NCI-H1417 (cell line): ENCODE results near the gene PATE2.

Experiments used
- DNase-seq, 3 experiments: peaks; one replicate each; lab custom pipeline; 2025; lab: John Stamatoyannopoulos, UW

PATE2 gene

GRCh38 chr11:125778728-125779127 lies at the start of gene PATE2:
Gene PATE2 (minus strand): TSS chr11:125778828. CDS start chr11:125778773, 55 bp downstream.
- no peak for DNase-seq

- no peak for DNase-seq
These were observed 29.3 kb upstream of the PATE2 start for GRCh38 chr11:125807909-125808308.

DNA sequence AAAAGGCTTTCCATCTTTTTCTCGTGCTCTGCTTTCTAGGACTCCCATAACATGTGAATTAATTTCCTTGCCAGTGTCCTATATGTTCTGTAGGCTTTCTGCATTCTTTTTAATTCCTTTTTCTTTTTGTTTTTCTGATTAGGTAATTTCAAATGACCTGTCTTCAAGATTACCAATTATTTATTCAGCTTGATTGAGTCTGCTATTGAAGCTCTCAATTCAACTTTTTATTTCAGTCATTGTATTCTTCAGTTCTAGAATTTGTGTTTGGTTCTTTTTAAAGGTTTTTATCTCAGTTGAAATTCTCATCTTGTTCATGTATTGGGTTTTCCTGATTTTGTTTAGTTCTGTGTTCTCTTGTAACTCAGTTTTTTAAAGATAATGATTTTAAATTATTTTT lies 23.8 kb upstream of the PATE2 start:
- no peak for DNase-seq

DNA sequence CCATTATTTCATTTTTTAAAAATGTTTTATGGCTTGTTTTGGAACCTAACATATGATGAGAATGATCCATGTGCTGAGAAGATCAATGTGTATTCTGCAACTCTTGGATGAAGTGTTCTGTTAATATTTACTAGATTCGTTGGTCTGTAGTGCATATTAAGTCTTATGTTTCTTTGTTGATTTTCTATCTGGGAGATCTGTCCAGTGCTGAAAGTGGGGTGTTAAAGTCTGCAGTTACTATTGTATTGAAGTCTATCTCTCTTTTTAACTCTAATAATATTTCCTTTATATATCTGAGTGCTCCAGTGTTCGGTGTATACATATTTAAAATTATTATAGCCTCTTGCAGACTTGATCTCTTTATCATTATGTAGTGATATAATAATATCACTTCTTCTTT lies 21.2 kb upstream of the PATE2 start:
- no peak for DNase-seq

GRCh38 chr11:125797641-125798040 lies 19.0 kb upstream of the PATE2 start:
- DNase-seq = no peak

GRCh38 chr11:125790825-125791224 lies 12.2 kb upstream of the PATE2 start:
- no peak for DNase-seq

DNA sequence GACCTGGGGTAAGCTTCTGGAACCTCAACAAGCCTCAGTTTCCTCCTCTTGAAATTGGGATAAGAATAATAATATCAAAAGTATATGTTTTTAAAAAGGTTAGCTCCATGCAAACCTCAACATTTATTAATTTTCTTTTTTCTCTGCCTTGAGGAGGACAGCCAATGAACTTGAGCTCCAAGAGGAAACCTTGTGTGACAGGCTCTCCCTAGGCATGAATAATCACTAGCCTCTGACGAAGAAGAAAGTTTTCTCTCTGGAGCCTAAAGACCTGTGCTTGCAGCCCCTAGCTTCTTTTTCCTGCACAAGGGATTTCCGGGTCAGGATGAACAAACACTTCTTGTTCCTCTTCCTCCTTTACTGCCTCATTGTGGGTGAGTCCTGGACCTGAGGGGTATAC lies 9.2 kb upstream of the PATE2 start, which contains the start of gene PATE3:
Gene PATE3, plus strand, starts transcription at position 301 of the 400 bp plus-strand sequence. Its CDS starts 25 bp downstream, at position 326.
- DNase-seq = no peak

DNA sequence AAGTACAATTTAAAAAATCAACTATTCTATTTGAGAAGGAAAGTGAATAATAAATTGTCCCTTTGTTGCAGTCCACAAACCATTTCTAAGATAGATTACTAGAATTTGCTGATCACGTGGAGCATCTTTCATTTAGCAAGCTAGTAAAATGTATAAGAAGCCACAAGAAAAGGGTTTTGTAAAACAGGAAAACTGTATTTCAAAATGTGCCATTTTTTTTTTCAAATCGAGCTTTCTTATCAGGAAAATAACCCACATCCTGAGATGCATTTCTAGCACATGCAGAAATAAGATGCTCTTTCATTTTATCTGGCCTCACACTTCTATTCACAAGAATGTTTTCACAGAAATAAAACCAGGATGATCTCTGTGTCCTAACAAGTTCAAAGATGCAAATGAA lies 6.0 kb upstream of the PATE2 start:
- no peak for DNase-seq

DNA sequence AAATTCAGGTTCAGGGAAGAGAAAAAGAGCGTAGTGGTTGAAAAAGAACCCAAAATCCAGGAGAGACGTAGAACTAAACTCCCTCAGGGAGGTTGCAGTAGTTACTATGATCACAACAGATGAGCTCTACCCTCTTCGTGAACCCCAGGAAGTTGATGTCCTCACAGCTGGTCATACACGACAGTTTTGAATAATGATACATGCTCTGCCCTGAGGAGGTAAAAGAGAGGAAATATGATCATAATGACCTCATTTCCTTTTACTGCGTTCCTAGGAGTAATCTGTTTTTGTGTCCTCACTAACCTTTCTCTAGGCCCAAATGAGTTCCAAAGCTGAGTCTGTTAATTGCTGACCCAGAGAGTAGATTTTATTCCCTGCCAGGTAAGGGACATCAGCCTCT lies 1.3 kb downstream of the PATE2 start:
- DNase-seq = no peak

DNA sequence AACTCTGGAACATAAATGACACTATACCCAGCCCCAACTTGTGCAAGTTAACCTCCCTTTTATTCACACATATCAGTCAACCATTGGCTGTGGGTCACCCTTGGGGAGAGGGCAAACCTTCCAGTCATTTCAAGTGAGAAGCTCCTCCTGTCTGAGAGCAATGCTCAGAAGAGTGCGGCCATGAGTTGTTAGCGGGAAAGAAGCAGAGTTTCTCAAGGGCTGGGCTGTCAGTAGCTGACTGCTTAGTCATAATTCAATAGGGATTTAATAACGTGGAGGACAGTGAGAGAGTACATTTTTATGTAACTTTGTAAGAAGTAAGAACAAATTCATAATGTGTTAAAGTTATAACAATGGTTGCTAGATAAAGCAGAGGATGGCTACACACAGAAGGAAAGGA lies 5.1 kb downstream of the PATE2 start:
- no peak for DNase-seq

GRCh38 chr11:125772834-125773505 lies 5.7 kb downstream of the PATE2 start:
- DNase-seq = no peak

- no peak for DNase-seq
These were observed 8.0 kb downstream of the PATE2 start for GRCh38 chr11:125770583-125770982.

GRCh38 chr11:125768336-125769046 lies 10.1 kb downstream of the PATE2 start:
- DNase-seq = no peak

DNA sequence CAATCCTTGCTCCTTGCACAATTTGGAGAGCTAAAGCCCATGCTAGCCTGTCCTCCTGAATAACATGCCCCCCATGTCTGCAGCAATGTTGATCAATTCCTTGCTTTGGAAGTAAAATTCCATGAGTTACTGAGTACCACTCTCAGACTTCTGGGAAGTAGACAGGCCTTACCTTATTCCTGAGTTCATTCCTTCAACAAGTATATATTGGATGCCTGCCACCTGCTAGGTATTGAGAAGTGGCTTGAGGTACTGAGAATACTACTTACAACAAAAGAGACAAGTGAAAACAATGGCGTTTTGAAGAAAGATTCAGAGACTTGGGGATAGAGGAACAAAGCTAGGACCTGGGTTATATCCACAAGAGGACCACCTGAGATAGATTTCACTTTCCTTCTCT lies 12.4 kb downstream of the PATE2 start:
- DNase-seq = no peak

DNA sequence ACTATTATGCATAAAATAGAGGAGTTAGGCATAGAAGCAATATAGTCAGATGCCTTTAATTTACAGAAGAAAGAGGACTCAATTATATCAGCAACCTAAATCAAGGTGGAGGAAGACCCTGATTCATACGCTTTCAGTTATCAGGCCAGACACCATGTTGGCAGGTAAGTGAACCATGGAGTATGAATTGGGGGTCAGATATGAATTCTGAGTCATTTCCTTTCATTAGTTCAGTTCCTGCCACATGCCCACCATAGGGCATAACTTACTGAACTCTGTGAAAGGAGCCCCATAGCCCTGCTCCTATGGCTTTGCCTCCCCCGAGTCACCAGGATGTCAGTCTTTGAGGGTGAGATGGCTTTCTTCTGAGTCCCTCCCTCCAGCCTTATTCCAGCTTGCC lies 15.1 kb downstream of the PATE2 start:
- no peak for DNase-seq

GRCh38 chr11:125762445-125762844 lies 16.2 kb downstream of the PATE2 start:
- no peak for DNase-seq

GRCh38 chr11:125756050-125756449 lies 22.6 kb downstream of the PATE2 start:
- no peak for DNase-seq

GRCh38 chr11:125750629-125751028 lies 28.0 kb downstream of the PATE2 start:
- DNase-seq = no peak

- DNase-seq = no peak
These were observed 32.6 kb downstream of the PATE2 start, which contains the start of gene PATE1 for GRCh38 chr11:125745979-125746378. Gene PATE1 (plus strand): TSS chr11:125746279. CDS start chr11:125746305, 26 bp downstream.

- DNase-seq = no peak
These were observed 34.9 kb downstream of the PATE2 start for GRCh38 chr11:125743681-125744080.

DNA sequence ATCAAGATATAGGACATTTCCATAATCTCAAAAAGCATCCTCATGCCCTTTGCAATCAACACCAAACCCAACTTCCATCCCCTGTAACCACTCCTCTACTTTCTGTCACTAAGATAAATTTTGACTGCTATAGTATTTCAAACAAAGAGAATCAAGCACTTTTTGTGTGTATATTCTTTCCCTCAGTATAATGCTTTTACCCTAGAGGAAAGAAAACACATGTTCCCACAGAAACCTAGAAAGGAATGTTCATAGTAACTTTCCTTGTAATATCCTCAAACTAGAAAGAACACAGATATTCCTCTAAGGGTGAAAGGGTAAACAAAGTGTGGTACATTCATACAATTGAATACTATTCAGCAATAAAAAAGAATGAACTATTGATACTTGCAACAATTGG lies 38.0 kb downstream of the PATE2 start:
- no peak for DNase-seq

DNA sequence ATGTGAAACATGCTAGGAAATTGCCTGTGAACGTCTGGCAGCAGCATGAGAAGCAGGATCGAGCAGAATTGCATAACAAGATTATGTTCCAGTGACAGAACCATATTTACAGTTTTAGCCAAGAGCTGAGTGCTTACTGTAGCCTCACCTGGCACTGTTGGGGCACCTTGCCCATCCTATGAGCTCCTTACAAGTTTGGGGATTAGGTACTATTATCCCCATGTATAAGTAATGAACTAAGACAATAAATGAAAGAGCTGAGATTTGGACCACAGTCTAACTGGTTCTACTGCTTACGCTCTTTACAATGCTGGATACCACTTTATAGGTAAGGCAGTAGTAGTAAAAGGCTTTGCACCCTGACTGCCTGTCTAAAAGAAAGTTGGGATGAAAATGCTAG lies 49.7 kb downstream of the PATE2 start:
- DNase-seq = no peak
